Ishikawa (cell line): Measurements from ENCODE around the gene SAMHD1.

Experiments used
- CEBPB ChIP-seq: IDR thresholded peaks from 2 replicates; pipeline ENCODE4 v1.6.1; 2012
- CREB1 ChIP-seq: IDR thresholded peaks from 2 replicates; pipeline ENCODE4 v1.6.1; 2012; ENCODE audit warnings: low read depth
- EGR1 ChIP-seq: IDR thresholded peaks from 2 replicates; pipeline ENCODE4 v1.6.1; 2012
- EP300 ChIP-seq: IDR thresholded peaks from 2 replicates; pipeline ENCODE4 v1.6.1; 2012; ENCODE audit warnings: borderline replicate concordance
- FOXM1 ChIP-seq: IDR thresholded peaks from 2 replicates; pipeline ENCODE4 v1.6.1; 2012; ENCODE audit warnings: low read depth, borderline replicate concordance
- NFIC ChIP-seq: IDR thresholded peaks from 2 replicates; pipeline ENCODE4 v1.6.1; 2012
- RAD21 ChIP-seq: IDR thresholded peaks from 2 replicates; pipeline ENCODE4 v1.6.1; 2012; ENCODE audit warnings: low read depth
- TAF1 ChIP-seq: IDR thresholded peaks from 2 replicates; pipeline ENCODE4 v1.6.1; 2012; ENCODE audit warnings: low read depth, mild to moderate bottlenecking
- TCF12 ChIP-seq: IDR thresholded peaks from 2 replicates; pipeline ENCODE4 v1.6.1; 2012; ENCODE audit warnings: low read depth
- TEAD4 ChIP-seq: IDR thresholded peaks from 2 replicates; pipeline ENCODE4 v1.6.1; 2012
- YY1 ChIP-seq: IDR thresholded peaks from 2 replicates; pipeline ENCODE4 v1.6.1; 2012; ENCODE audit warnings: low read depth
- ZBTB7A ChIP-seq: IDR thresholded peaks from 2 replicates; pipeline ENCODE4 v1.6.1; 2012; ENCODE audit warnings: low read depth
- TF ChIP-seq, protein P1 (sequence below): IDR thresholded peaks from 2 replicates; pipeline ENCODE4 v1.6.1; 2012; ENCODE audit warnings: low read depth, mild to moderate bottlenecking
- TF ChIP-seq, protein P2 (sequence below): IDR thresholded peaks from 2 replicates; pipeline ENCODE4 v1.6.1; 2012
- TF ChIP-seq, protein P3 (sequence below): IDR thresholded peaks from 2 replicates; pipeline ENCODE4 v1.6.1; 2012

Gene SAMHD1

DNA sequence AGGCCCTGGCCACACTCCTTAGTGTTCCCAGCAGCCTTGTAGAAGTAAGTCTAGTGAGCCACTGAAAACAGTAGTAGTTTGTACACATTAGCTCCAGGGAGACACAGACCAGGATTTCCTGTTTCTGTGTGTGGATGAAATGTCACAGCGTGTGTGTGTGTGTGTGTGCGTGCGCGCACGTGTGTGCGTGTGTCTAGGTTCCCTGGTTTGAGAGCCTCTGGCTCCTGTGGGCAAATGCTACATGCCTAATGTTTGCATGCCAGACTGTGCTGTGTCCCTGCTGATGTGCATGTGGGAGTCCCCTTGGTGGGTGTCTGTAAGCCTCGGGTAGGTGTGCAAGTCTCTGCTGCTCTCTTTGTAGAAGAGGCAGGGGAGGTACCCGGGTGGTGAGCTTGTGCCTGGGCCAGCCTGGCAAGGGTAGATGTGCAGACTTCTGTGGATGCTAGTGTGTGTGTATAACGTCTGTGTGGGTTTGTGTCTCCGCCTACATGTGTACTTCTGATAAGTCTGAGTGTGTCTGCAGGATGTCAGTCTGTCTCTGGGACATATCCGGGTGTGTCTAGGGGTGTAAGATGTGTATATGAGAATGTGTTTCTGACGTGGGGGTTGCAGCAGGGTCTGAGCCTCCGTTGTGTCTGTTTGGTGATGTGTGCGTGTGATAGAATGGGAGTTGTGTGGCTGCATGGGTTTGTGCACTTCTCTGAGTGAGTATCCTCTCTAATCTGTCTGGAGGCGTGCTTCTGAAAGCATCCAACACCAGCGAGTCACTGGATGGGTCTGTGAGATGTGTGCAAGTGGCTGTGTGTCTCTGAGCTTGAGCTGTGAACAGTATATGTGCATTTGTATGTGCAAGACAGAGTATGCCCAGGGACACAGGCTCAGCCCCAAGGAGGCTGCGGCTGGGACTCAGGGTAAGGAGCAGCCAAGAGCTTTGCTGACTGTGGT, 94.5 kb downstream of the SAMHD1 start:
- TF ChIP-seq, protein P1, sequence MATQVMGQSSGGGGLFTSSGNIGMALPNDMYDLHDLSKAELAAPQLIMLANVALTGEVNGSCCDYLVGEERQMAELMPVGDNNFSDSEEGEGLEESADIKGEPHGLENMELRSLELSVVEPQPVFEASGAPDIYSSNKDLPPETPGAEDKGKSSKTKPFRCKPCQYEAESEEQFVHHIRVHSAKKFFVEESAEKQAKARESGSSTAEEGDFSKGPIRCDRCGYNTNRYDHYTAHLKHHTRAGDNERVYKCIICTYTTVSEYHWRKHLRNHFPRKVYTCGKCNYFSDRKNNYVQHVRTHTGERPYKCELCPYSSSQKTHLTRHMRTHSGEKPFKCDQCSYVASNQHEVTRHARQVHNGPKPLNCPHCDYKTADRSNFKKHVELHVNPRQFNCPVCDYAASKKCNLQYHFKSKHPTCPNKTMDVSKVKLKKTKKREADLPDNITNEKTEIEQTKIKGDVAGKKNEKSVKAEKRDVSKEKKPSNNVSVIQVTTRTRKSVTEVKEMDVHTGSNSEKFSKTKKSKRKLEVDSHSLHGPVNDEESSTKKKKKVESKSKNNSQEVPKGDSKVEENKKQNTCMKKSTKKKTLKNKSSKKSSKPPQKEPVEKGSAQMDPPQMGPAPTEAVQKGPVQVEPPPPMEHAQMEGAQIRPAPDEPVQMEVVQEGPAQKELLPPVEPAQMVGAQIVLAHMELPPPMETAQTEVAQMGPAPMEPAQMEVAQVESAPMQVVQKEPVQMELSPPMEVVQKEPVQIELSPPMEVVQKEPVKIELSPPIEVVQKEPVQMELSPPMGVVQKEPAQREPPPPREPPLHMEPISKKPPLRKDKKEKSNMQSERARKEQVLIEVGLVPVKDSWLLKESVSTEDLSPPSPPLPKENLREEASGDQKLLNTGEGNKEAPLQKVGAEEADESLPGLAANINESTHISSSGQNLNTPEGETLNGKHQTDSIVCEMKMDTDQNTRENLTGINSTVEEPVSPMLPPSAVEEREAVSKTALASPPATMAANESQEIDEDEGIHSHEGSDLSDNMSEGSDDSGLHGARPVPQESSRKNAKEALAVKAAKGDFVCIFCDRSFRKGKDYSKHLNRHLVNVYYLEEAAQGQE, result no peak
- TF ChIP-seq ZBTB7A (no peak), EP300 (no peak), NFIC (no peak), TCF12 (no peak), EGR1 (no peak), CREB1 (no peak), CEBPB (no peak), TAF1 (no peak), TEAD4 (no peak), YY1 (no peak), FOXM1 (no peak), RAD21 (no peak)
- TF ChIP-seq, protein P2, sequence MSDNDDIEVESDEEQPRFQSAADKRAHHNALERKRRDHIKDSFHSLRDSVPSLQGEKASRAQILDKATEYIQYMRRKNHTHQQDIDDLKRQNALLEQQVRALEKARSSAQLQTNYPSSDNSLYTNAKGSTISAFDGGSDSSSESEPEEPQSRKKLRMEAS, result no peak
- TF ChIP-seq, protein P3, sequence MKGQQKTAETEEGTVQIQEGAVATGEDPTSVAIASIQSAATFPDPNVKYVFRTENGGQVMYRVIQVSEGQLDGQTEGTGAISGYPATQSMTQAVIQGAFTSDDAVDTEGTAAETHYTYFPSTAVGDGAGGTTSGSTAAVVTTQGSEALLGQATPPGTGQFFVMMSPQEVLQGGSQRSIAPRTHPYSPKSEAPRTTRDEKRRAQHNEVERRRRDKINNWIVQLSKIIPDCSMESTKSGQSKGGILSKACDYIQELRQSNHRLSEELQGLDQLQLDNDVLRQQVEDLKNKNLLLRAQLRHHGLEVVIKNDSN, result no peak

DNA sequence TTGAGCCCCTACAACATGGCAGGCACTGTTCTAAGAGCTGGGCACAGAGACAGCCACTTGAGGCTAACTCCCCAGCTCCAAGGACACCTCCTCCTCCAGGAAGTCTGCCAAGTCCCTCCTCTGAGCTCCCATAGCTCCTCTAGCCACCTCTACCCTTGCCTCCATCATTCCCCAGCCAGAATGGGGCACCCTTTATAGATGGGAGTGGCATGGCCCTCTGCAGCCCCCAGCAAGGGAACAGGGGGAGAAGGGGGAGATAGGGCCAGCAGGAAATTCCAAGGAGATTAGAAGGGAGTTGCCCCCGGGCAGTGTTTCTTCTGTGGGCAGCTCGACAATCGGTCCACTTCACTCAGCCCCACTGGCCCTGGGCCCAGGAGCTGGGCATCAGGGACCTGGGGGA, 95.3 kb downstream of the SAMHD1 start:
- no peak for TF ChIP-seq FOXM1
- TF ChIP-seq YY1, result no peak
- TF ChIP-seq TCF12, result no peak
- TF ChIP-seq EGR1, result no peak
- TF ChIP-seq, protein P2, result no peak
- no peak for TF ChIP-seq TAF1
- TF ChIP-seq, protein P1, result no peak
- TF ChIP-seq, protein P3, result no peak
- TF ChIP-seq NFIC, result no peak
- no peak for TF ChIP-seq CEBPB
- TF ChIP-seq TEAD4, result no peak
- TF ChIP-seq EP300, result no peak
- no peak for TF ChIP-seq CREB1

DNA sequence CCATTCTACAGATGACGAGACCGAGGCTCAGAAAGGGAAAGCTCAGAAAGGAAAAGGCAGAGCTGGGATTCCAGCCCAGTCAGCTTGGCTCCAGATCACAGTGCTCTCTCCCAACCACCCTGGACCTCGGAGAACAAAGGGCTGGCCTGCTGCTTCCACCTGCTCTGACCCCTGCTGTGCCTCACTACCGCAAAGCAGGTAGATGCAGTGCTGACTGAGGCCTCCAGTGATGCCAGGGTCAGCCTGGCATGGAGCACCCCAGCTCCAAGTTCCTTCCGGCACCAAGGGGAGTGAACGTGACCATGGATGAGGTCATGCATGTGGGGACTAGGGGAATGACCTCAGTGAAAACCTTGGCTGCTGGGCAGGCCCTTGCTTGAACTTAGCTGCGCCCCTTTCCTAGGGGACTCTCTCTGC, 96.3 kb downstream of the SAMHD1 start:
- TF ChIP-seq ZBTB7A (0 out of 2 replicates have a peak, but pooled peaks have one; percentile 33), TCF12 (0 out of 2 replicates have a peak, but pooled peaks have one; percentile 64), EP300 (peak; percentile 44; the same call in 1 of the 2 replicates), NFIC (peak; percentile 58)
- TF ChIP-seq, protein P1, result no peak
- TF ChIP-seq, protein P3, result no peak
